ENCODE measurements around the gene DOP1A.

Gene DOP1A

DNA sequence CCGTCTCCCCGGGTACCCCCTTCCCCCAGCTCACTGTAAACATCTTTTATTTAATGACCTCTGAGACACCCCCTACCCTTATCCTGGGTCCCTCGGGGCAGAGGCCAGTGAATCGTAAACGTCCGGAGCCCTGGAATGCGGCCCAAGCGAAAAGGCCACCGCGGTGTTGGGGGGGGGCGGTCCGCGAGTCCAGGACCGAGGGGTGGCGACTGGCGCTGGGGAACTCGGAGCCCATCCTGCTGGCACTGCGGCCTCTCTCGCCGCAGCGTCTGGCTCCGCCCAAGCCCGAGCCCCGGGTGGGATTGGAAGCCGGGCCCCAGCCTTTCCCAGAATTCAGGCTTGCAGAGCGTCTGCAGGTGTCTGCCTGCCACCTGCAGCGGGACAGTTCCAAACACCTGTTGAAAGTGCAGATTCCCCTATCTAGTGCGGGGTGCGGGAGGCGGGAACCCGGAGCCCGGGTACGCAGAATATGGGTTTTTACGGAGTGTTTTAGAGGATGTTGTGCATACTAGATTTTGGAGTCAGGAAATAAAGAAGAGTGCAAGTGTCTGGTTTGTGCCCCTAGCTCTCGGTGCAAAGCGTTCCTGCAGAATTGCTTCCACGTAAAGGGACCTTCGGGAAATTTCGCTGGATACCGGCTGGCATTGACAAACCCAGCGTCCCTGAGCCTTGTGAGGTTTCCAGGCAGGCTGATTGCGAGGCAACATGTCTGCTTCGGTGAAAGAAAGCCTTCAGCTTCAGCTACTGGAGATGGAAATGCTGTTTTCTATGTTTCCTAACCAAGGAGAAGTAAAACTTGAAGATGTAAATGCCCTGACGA is 126.5 kb downstream of the DOP1A start:
- DNase-seq (ENCODE audit: extremely low read depth in 1 of 2, low read depth in 1 of 2): no peak

DNA sequence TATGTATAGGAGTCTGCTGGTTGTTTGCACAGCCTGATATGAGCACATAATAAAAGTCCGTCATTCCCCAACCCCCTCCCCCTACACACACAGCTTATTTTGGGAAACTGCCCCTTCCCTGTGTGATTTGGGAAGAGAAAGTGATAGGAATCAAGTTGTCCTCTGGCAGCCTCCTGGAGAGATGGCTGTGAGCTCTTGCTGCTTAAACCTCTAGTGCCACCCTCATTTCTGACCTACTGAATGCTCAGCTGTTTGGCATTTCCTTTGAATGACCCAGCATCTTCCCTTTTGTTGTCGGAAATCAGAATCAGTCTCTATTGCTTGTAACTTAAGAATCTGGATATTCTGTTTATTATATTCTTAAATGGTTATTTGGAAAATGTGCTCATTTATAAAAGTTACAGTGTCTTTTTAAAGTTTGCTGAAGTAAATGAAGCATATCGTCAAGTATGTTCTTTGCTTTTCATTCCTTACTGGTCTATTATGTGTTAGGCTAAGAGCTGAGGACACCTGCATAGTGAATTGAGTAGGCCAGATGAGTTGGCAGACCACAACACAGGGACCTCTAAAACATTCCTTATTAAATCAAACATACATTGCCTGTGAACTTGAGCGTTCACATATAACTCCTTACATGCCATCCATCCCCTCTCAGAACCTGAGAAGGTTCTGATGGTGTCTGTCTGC is 131.2 kb downstream of the DOP1A start:
- DNase-seq (ENCODE audit: extremely low read depth in 1 of 2, low read depth in 1 of 2): no peak

DNA sequence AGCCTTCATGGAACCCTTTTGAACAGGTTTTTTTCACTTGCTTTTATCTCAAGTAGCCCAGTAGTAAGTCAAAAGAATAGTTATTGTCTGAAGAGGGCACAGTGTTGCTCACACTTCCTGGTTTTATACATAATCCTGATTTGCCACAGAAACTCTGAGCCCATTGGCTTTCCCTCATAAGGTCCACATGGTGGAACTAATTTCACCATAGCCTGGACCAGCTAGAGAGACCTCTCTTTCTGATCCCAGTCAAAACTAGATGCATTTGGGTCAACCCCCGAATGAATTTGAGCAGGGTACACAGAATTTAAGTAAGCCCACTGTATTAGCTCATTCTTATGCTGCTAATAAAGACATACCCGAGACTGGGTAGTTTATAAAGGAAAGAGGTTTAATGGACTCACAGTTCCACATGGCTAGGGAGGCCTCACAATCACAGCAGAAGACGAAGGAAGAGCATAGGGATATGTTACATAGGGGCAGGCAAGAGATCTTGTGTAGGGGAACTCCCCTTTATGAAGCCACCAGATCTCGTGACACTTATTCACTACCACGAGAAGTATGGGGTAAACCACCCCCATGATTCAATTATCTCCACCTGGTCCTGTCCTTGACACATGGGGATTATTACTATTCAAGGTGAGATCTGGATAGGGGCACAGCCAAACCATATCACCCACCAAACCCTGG is 131.8 kb downstream of the DOP1A start:
- no peak for DNase-seq (ENCODE audit: extremely low read depth in 1 of 2, low read depth in 1 of 2)

DNA sequence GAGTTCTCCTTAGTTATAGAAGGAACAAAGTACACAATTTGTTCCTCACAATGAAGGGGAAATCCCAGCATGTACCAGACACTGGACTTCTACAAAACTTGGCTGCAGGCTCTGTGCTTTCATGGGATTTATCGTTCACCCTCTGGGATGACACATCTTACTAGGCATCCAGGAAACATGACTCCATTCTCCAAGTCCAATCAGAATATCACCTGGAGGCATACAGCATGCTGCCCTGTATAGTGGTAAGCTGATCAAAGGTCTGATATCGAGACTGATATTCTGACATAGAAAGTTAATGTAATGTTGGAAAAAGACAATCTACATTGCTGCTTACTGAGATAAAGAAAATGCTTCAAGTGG is 132.4 kb downstream of the DOP1A start:
- no peak for DNase-seq (ENCODE audit: extremely low read depth in 1 of 2, low read depth in 1 of 2)

DNA sequence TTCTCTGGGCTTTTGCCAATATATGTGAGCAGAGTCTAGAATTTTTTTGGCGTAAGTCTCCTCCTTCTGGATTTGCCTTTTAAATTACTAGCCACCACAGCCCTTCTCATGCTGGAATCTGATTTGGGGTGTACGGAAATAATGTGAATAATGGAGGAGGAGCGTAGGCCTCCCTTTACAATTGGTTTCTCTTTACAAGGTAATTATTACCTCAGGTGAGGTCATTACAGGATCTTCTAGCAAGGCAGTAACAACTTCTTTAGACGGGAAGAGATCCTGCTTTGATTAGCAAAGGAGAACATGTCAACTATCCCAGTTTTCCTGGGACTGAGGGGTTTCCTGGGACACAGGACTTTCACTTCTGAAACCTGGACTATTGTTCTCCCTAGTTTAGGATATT is 134.6 kb downstream of the DOP1A start:
- no peak for DNase-seq (ENCODE audit: extremely low read depth in 1 of 2, low read depth in 1 of 2)

DNA sequence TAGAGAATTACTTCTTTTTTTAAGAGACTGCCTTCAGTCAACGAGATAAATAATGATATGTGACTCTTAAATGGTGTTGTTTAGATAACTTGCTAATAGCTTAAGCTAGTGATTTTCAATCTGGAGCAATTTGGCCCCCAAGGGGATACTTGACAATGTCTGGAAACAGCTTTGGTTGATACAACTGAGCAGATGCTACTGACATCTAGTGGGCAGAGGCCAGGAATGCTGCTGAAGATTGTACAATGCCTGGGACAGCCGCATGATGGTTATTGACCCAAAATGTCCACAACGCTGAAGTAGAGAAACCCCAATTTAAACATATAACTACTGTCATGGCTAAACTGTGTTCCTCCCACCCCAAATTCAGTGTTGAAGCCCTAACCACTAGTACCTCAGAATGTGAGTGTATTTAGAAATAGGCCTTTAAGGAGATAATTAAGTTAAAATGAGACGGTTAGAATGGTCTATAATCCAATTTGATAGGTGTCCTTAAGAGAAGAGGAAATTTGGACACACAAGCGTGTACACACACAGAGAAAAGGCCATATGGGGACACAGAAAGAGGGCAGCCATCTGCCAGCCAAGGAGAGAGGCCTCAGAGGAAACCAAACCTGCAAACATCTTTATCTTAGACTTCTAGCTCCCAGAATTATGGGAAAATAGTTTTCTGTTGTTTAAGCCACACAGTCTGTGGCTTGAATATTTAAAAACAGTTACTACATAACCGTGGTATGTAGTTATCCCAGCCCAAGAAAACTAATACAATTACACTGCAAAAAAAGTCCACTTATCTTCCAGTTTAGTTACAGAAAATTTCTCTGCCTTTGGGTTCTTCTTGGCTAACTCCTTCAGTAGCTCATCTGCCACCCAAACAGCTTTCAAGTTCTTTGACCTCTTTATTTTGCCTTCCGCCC is 147.9 kb downstream of the DOP1A start:
- no peak for DNase-seq (ENCODE audit: extremely low read depth in 1 of 2, low read depth in 1 of 2)

DNA sequence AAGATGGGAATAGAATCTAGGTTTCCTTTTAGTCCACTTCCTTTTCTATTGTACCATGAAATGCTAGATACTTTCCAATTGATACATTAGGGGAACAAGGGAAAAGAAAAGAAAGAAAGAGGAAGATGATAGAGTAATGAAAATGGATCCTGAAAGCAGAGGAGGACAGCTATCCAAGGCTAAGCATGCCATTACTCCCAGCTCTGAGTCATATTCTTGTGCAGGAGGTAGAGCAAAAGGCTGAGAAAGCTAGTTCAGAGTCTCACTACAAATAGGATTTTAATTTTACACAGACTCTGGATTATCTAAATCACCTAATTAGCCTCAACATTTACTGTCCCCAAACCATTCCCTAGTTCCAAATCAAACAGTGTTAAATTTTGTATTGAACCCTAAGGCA is 149.3 kb downstream of the DOP1A start:
- DNase-seq (ENCODE audit: extremely low read depth in 1 of 2, low read depth in 1 of 2): no peak

Measured in stimulated activated CD8-positive, alpha-beta memory T cell treated with anti-CD3 and anti-CD28 coated beads, Interleukin-7, amount 100 ng/mL, for 48 hours (primary cell).